Naive thymus-derived CD4-positive, alpha-beta T cell (primary cell): ENCODE data around the gene SEMA3A. TPM values are rescaled to one million over a fixed set of nuclear protein-coding genes. Genes with fewer than 3 reads are reported as not detected.

Source experiments
- ATAC-seq: fragments of 150-1000 bp; cut with Tn5 transposase; 2 replicates; pipeline ENCODE4 v1.10.0; 2021; ENCODE audit warnings: mild to moderate bottlenecking, moderate library complexity
- CTCF ChIA-PET: fragments of 350-600 bp; sonication (Branson Sonifier 250); formaldehyde crosslinking; loops from one replicate; lab custom pipeline; 2021; ENCODE audit warnings: antibody characterized with exemption; lab: Charles Lee
- POLR2A ChIA-PET: fragments of 350-600 bp; sonication (Branson Sonifier 250); formaldehyde crosslinking; loops from one replicate; lab custom pipeline; 2021; ENCODE audit warnings: antibody characterized with exemption, inconsistent platforms; lab: Charles Lee
- DNase-seq, 9 donors: peaks; one replicate each; pipeline versions ENCODE4 v3.0.0 to v3.0.0-alpha.2; 2020 to 2022; ENCODE audit warnings: mixed read lengths in 1 of 9
- H3K27ac ChIP-seq: one replicate; pipeline ENCODE4 v1.7.0; 2013; ENCODE audit warnings: mild to moderate bottlenecking, low read depth, low read length, moderate library complexity
- H3K27me3 ChIP-seq, 2 donors: one replicate each; pipeline ENCODE4 v1.7.0; 2013; ENCODE audit warnings: low read length in 2 of 2, mild to moderate bottlenecking in 2 of 2, moderate library complexity in 2 of 2; ENCODE audit not compliant: control insufficient read depth in 2 of 2, insufficient read depth in 2 of 2
- H3K36me3 ChIP-seq, 3 experiments: 1 replicate in 2 of 3; 2 replicates in 1 of 3; pipeline ENCODE4 v1.7.0; 2013; ENCODE audit warnings: low read length in 3 of 3, mild to moderate bottlenecking in 3 of 3, moderate library complexity in 1 of 3; ENCODE audit not compliant: insufficient read depth in 3 of 3, control insufficient read depth in 2 of 3
- H3K4me1 ChIP-seq, 2 donors: one replicate each; pipeline ENCODE4 v1.7.0; 2013; ENCODE audit warnings: low read length in 2 of 2, mild to moderate bottlenecking in 2 of 2, moderate library complexity in 1 of 2; ENCODE audit not compliant: control insufficient read depth in 2 of 2, insufficient read depth in 2 of 2
- H3K4me3 ChIP-seq: 2 replicates; pipeline ENCODE4 v1.7.0; 2013; ENCODE audit warnings: mild to moderate bottlenecking, low read length
- H3K9me3 ChIP-seq, 3 experiments: 1 replicate in 2 of 3; 2 replicates in 1 of 3; pipeline ENCODE4 v1.7.0; 2013; ENCODE audit warnings: low read length in 3 of 3; ENCODE audit not compliant: control insufficient read depth in 2 of 3
- H3K27ac Mint-ChIP-seq, 9 donors: one replicate each; pipeline ENCODE4 v1.8.0; 2020 to 2022; ENCODE audit warnings: mixed read lengths in 9 of 9, mild to moderate bottlenecking in 8 of 9, moderate library complexity in 5 of 9, inconsistent platforms in 2 of 9
- H3K27me3 Mint-ChIP-seq, 5 donors: one replicate each; pipeline ENCODE4 v1.8.0; 2021 to 2022; ENCODE audit warnings: mixed read lengths in 5 of 5, mild to moderate bottlenecking in 1 of 5
- H3K36me3 Mint-ChIP-seq, 5 donors: one replicate each; pipeline ENCODE4 v1.8.0; 2020 to 2022; ENCODE audit warnings: mixed read lengths in 5 of 5, mild to moderate bottlenecking in 3 of 5, inconsistent platforms in 1 of 5
- H3K4me1 Mint-ChIP-seq, 7 donors: one replicate each; pipeline ENCODE4 v1.8.0; 2020 to 2022; ENCODE audit warnings: mixed read lengths in 7 of 7, mild to moderate bottlenecking in 3 of 7, inconsistent platforms in 1 of 7
- H3K4me3 Mint-ChIP-seq, 10 donors: one replicate each; pipeline ENCODE4 v1.8.0; 2020 to 2022; ENCODE audit warnings: mild to moderate bottlenecking in 10 of 10, mixed read lengths in 10 of 10, moderate library complexity in 6 of 10, inconsistent platforms in 2 of 10
- H3K9me3 Mint-ChIP-seq, 11 donors: one replicate each; pipeline ENCODE4 v1.8.0; 2020 to 2022; ENCODE audit warnings: mixed read lengths in 11 of 11, mild to moderate bottlenecking in 4 of 11, inconsistent platforms in 1 of 11, moderate library complexity in 1 of 11
- intact Hi-C, 2 donors: fragments of 100-400 bp; cut with micrococcal nuclease; formaldehyde crosslinking; loops; one replicate each; pipeline ENCODE4 v1.15.1; 2023
- polyA plus RNA-seq, 2 donors: library from polyadenylated mRNA; unstranded; fragments of 300-500 nt; fragmentation: Illumina TruSeq; gene quantifications; one replicate each; pipeline ENCODE4 v1.2.3, GENCODE V29; 2021
- total RNA-seq, 6 experiments: library from RNA in 5 of 6; stranded (reverse) in 5 of 6; gene quantifications; 1 replicate in 5 of 6; 2 replicates in 1 of 6; pipeline ENCODE4 v1.2.3 and lab custom pipeline; 2021 to 2026

The SEMA3A gene
- total and polyA plus RNA-seq, 7 experiments from 2014 or later = 0.29 to 3.0 (median 1.3) TPM

DNA sequence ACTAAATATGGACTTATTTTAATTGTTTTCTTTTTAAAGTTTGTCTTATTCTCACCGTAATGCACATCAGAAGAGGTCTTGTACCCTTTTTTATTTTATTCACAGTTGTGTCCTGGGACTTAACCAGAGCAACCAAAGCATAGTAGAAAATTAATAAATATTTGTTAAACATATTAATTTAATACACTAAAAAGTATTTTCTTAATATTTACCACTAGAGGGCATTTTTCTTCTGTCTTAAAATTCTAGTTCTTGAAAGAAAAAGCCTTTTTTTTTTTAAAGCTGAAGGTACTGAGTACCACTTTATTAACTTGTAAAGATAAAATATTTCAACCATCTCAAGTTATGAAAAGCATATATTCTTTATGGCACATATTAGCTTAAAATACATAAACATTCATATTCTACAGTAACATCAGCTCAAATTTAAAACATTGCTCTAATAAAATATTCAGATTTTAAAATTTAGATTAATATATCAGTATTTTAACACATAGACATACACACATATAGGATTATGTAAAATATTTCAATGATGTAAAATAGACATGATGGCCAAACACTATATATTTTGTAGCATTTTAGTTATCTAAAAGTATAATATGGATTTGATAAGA is 260.4 kb downstream of the SEMA3A start:
- Histone ChIP-seq H3K27ac (no peak overlapping the region), H3K4me3 (no peak overlapping the region), H3K4me1 (no peaks in the 10 kb centered on the region), H3K9me3 (no peaks in the 10 kb centered on the region), H3K36me3 (no peaks in the 10 kb centered on the region), H3K27me3 (no peaks in the 10 kb centered on the region)
- Mint-ChIP-seq H3K9me3 (no peaks in the 10 kb centered on the region), H3K27ac (no peak overlapping the region), H3K36me3 (no peaks in the 10 kb centered on the region), H3K4me1 (peaks cover 0 to 5% (median 3%) of the 10 kb centered on the region in 7 donors), H3K4me3 (no peak overlapping the region), H3K27me3 (peaks cover 0 to 4% (median 0%) of the 10 kb centered on the region in 5 donors)
- intact Hi-C loops = no loop called here
- POLR2A ChIA-PET = no interaction called here
- ATAC-seq (no peak), DNase-seq (no peak)
- CTCF ChIA-PET = interaction anchor here (0.8 to 4.6 kb wide), 3 partner anchors 9 to 1090 kb away, joined by 3 to 44 read pairs (median 3); no protein-coding TSS in a partner anchor

DNA sequence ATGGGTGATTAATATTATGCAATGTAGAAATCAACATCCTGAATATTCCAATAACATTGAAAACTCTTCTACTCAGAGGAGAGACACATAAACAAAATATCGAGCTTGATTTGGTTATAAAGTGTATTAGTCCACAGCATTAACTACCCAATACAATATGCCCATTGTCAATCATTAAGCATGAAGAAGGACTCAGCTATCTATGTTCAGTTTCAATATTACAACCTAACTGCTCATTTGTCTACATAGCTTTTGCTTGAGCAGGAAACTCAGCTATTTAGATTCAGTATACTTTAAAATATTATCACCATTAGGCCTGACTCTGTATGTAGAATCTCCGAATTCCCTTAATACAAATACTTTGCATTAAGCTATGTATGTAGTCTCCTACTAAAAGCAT is 262.6 kb downstream of the SEMA3A start:
- H3K27me3 Mint-ChIP-seq = peaks cover 0 to 4% (median 0%) of the 10 kb centered on the region in 5 donors
- H3K27ac Mint-ChIP-seq = no peak overlapping the region
- no peaks in the 10 kb centered on the region for H3K9me3 ChIP-seq
- H3K4me3 ChIP-seq = no peak overlapping the region
- H3K27ac ChIP-seq = no peak overlapping the region
- no peaks in the 10 kb centered on the region for H3K27me3 ChIP-seq
- peaks cover 0 to 5% (median 3%) of the 10 kb centered on the region in 7 donors for H3K4me1 Mint-ChIP-seq
- no peak overlapping the region for H3K4me3 Mint-ChIP-seq
- ChIA-PET POLR2A (no interaction called here), CTCF (interaction anchor here (1.5 kb wide), 1 partner anchor 1092 kb away, joined by 4 read pairs; no protein-coding TSS in a partner anchor)
- ATAC-seq (no peak), DNase-seq (no peak)
- no peaks in the 10 kb centered on the region for H3K4me1 ChIP-seq
- no peaks in the 10 kb centered on the region for H3K9me3 Mint-ChIP-seq
- intact Hi-C loops = no loop called here
- H3K36me3 Mint-ChIP-seq = no peaks in the 10 kb centered on the region
- no peaks in the 10 kb centered on the region for H3K36me3 ChIP-seq

DNA sequence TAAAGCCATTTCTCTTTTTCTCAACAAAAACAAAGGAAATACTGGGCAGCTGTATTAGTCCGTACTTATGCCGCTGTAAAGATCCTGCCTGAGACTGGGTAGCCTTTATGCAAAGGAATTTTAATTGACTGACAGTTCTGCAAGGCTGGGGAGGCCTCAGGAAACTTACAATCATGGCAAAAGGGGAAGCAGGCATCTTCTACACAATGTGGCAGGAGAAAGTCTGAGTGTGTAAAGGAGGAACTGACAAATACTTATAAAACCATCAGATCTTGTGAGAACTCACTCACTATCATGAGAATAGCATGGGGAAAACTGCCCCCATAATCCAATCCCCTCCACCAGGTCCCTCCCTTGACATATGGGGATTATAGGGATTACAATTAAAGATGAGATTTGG is 264.3 kb downstream of the SEMA3A start:
- CTCF ChIA-PET = no interaction called here
- Histone ChIP-seq H3K36me3 (no peaks in the 10 kb centered on the region), H3K9me3 (no peaks in the 10 kb centered on the region), H3K27ac (no peak overlapping the region), H3K4me1 (no peaks in the 10 kb centered on the region), H3K27me3 (no peaks in the 10 kb centered on the region), H3K4me3 (no peak overlapping the region)
- POLR2A ChIA-PET = no interaction called here
- Mint-ChIP-seq H3K4me3 (no peak overlapping the region), H3K9me3 (no peaks in the 10 kb centered on the region), H3K27me3 (no peaks in the 10 kb centered on the region), H3K27ac (no peak overlapping the region), H3K4me1 (no peaks in the 10 kb centered on the region), H3K36me3 (no peaks in the 10 kb centered on the region)
- no peak for DNase-seq
- intact Hi-C loops = no loop called here
- ATAC-seq = no peak

DNA sequence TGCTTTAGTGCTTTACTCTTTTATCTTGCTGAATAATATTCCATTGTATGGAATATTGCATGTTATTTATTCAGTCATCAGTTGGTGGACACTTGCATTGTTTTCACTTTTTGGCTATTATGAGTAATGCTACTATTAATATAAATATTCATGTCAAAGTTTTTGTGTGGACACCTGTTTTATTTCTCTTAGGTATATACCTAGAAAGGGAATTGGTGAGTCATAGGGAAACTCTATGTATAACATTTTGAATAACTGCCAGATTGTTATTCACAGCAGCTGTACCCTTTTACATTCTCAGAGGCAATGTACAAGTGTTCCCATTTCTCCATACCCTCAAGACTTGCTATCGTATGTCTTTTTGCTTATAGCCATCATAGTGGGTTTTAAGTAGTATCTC is 268.7 kb downstream of the SEMA3A start:
- Histone ChIP-seq H3K9me3 (no peaks in the 10 kb centered on the region), H3K4me1 (no peaks in the 10 kb centered on the region), H3K27me3 (no peaks in the 10 kb centered on the region), H3K36me3 (no peaks in the 10 kb centered on the region), H3K4me3 (no peak overlapping the region), H3K27ac (no peak overlapping the region)
- no peaks in the 10 kb centered on the region for H3K9me3 Mint-ChIP-seq
- ChIA-PET POLR2A (no interaction called here), CTCF (no interaction called here)
- H3K27me3 Mint-ChIP-seq = no peaks in the 10 kb centered on the region
- H3K4me3 Mint-ChIP-seq = no peak overlapping the region
- no peak for DNase-seq
- no peaks in the 10 kb centered on the region for H3K4me1 Mint-ChIP-seq
- intact Hi-C loops = no loop called here
- H3K27ac Mint-ChIP-seq = no peak overlapping the region
- H3K36me3 Mint-ChIP-seq = no peaks in the 10 kb centered on the region
- no peak for ATAC-seq

- Histone ChIP-seq H3K27ac (no peak overlapping the region), H3K9me3 (no peaks in the 10 kb centered on the region), H3K4me3 (no peak overlapping the region), H3K4me1 (no peaks in the 10 kb centered on the region), H3K27me3 (no peaks in the 10 kb centered on the region), H3K36me3 (no peaks in the 10 kb centered on the region)
- Mint-ChIP-seq H3K36me3 (no peaks in the 10 kb centered on the region), H3K27me3 (peaks cover 0 to 3% (median 0%) of the 10 kb centered on the region in 5 donors), H3K27ac (no peak overlapping the region), H3K4me1 (no peaks in the 10 kb centered on the region), H3K4me3 (no peak overlapping the region), H3K9me3 (no peaks in the 10 kb centered on the region)
- intact Hi-C loops = no loop called here
- ChIA-PET POLR2A (no interaction called here), CTCF (no interaction called here)
- DNase-seq (no peak), ATAC-seq (no peak)
Observed at GRCh38 chr7:83921941-83922607, 272.5 kb downstream of the SEMA3A start.

DNA sequence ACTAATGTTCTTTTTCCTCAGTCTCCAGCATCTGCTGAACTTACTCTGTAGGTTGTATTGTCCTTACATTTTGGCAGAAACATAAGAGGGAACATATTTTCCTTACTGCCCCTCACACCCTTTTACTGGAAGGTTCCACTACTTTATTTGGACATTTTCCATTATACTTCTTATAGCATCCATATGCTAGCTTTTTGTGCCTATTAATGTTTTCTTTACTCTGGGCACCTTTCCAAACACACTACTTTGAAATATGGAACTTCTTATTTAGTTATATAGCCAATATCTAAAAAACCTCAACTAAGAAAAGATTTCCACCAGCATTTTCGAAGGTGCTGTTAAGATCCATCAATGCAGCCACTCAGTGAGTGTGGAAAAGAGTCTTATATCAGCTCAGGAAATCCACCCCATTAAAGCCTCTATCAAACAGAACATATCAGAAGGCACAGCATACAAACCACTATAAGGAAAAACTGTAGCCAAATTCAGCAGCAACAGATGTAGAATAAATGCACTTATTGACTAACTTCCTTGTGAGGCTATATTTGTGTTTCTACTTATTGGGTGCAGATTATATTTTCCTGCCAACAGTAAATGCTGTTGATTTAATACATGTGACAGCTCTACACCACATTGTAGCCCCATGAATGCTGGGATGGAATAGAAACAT is 273.2 kb downstream of the SEMA3A start:
- Histone ChIP-seq H3K36me3 (no peaks in the 10 kb centered on the region), H3K4me3 (no peak overlapping the region), H3K9me3 (no peaks in the 10 kb centered on the region), H3K27me3 (no peaks in the 10 kb centered on the region), H3K27ac (no peak overlapping the region), H3K4me1 (no peaks in the 10 kb centered on the region)
- DNase-seq (no peak), ATAC-seq (no peak)
- Mint-ChIP-seq H3K27me3 (peaks cover 0 to 3% (median 0%) of the 10 kb centered on the region in 5 donors), H3K4me1 (no peaks in the 10 kb centered on the region), H3K4me3 (no peak overlapping the region), H3K9me3 (no peaks in the 10 kb centered on the region), H3K36me3 (no peaks in the 10 kb centered on the region), H3K27ac (no peak overlapping the region)
- POLR2A ChIA-PET = interaction anchor here (0.7 kb wide), 1 partner anchor 77 kb away, joined by 3 read pairs; no protein-coding TSS in a partner anchor
- CTCF ChIA-PET = no interaction called here
- intact Hi-C loops = no loop called here
